ENCODE measurements around the gene MAGEB10.
A peak's percentile ranks its signal among the peaks of the same experiment; 100 is the strongest.
"Not testable (repeated sequence)": the region's sequence is repeated elsewhere in the genome, so short reads cannot be mapped to it uniquely, and the experiment has no call there.

Gene MAGEB10

GRCh38 chrX:27808226-27808625 lies 436 bp downstream of the MAGEB10 start:
- DNase-seq (ENCODE audit: insufficient read length, low spot score) (no peak), FAIRE-seq (no peak)
- TF ChIP-seq CTCF (IDR thresholded peaks at IDR 0.05; ENCODE audit: insufficient read depth, missing control alignments) = no peak

- not testable (repeated sequence) for FAIRE-seq; DNase-seq (ENCODE audit: insufficient read length, low spot score)
These were observed 1.4 kb downstream of the MAGEB10 start for GRCh38 chrX:27808991-27809859.

GRCh38 chrX:27815209-27815608 lies 7.4 kb downstream of the MAGEB10 start:
- no peak for TF ChIP-seq CTCF (IDR thresholded peaks at IDR 0.05; ENCODE audit: insufficient read depth, missing control alignments)
- DNase-seq (ENCODE audit: insufficient read length, low spot score) (no peak), FAIRE-seq (no peak)

GRCh38 chrX:27823812-27824211 lies 16.0 kb downstream of the MAGEB10 start:
- TF ChIP-seq CTCF (IDR thresholded peaks at IDR 0.05; ENCODE audit: insufficient read depth, missing control alignments) = no peak
- FAIRE-seq (no peak), DNase-seq (ENCODE audit: insufficient read length, low spot score) (no peak)

GRCh38 chrX:27838185-27838584 lies 30.4 kb downstream of the MAGEB10 start:
- DNase-seq (ENCODE audit: insufficient read length, low spot score) = no peak

DNA sequence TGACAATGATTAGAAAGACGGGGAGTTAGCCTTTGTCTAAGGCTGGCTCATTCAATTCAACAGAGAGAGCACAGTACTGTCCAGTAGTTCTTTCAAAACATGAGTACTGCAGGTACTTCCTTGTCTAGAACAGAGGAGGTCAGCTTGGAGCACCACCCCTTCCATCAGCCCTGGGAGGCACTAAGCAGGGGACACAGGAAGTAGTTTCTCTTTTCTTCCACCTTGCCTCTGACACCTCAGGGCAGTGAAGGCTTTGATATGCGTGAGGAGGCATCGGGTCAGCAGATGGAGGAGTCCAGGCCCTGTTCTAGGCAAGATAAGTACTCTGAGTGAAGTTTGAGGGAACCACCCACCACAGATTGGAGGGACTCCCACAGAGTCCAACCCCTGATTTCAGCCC lies 33.1 kb downstream of the MAGEB10 start:
- TF ChIP-seq CTCF (IDR thresholded peaks at IDR 0.05; ENCODE audit: insufficient read depth, missing control alignments) = no peak
- FAIRE-seq = no peak

More at GRCh38 chrX:27838185-27838584, 30.4 kb downstream of the MAGEB10 start:
- TF ChIP-seq CTCF (IDR thresholded peaks at IDR 0.05; ENCODE audit: insufficient read depth, missing control alignments) = no peak
- no peak for FAIRE-seq

GRCh38 chrX:27842859-27843258 lies 35.1 kb downstream of the MAGEB10 start:
- DNase-seq (ENCODE audit: insufficient read length, low spot score) = no peak
- TF ChIP-seq CTCF (IDR thresholded peaks at IDR 0.05; ENCODE audit: insufficient read depth, missing control alignments) = no peak
- FAIRE-seq = peak; percentile 21

More for the DNA sequence above, 33.1 kb downstream of the MAGEB10 start:
- no peak for DNase-seq (ENCODE audit: insufficient read length, low spot score)
